NCI-H1048 (cell line): ENCODE results near the gene PDE4B.
A peak's percentile ranks its signal among the peaks of the same experiment; 100 is the strongest.
"Not testable (repeated sequence)": the region's sequence is repeated elsewhere in the genome, so short reads cannot be mapped to it uniquely, and the experiment has no call there.

ENCODE experiments used
- DNase-seq: peaks from one replicate; lab custom pipeline; 2025; lab: John Stamatoyannopoulos, UW

Gene PDE4B

GRCh38 chr1:65953170-65953569, 160.5 kb downstream of the PDE4B start:
- no peak for DNase-seq

GRCh38 chr1:65955071-65955470, 162.4 kb downstream of the PDE4B start:
- DNase-seq: no peak

GRCh38 chr1:65955503-65955902, 162.8 kb downstream of the PDE4B start:
- DNase-seq: no peak

GRCh38 chr1:65958561-65959350, 166.1 kb downstream of the PDE4B start:
- no peak for DNase-seq

GRCh38 chr1:65959896-65960567, 167.3 kb downstream of the PDE4B start:
- DNase-seq: no peak

GRCh38 chr1:65963156-65963888, 170.6 kb downstream of the PDE4B start:
- DNase-seq: no peak

GRCh38 chr1:65964123-65964522, 171.4 kb downstream of the PDE4B start:
- DNase-seq: no peak

GRCh38 chr1:65965112-65965996, 172.7 kb downstream of the PDE4B start:
- DNase-seq: peak; percentile 80

GRCh38 chr1:65967492-65967891, 174.8 kb downstream of the PDE4B start:
- DNase-seq: not testable (repeated sequence)

- DNase-seq: no peak
These were observed 178.9 kb downstream of the PDE4B start for GRCh38 chr1:65971547-65971946.

GRCh38 chr1:65975708-65976107, 183.0 kb downstream of the PDE4B start:
- no peak for DNase-seq

- no peak for DNase-seq
These were observed 186.7 kb downstream of the PDE4B start for GRCh38 chr1:65979136-65980044.

- DNase-seq: no peak
These were observed 187.5 kb downstream of the PDE4B start for GRCh38 chr1:65980237-65980636.

GRCh38 chr1:65983500-65983899, 190.8 kb downstream of the PDE4B start:
- no peak for DNase-seq

GRCh38 chr1:65985393-65986066, 192.8 kb downstream of the PDE4B start:
- no peak for DNase-seq

- no peak for DNase-seq
These were observed 193.5 kb downstream of the PDE4B start for GRCh38 chr1:65986146-65986545.

- no peak for DNase-seq
These were observed 197.5 kb downstream of the PDE4B start for GRCh38 chr1:65990161-65990560.

- no peak for DNase-seq
These were observed 199.0 kb downstream of the PDE4B start for GRCh38 chr1:65991694-65992093.

- DNase-seq: no peak
These were observed 199.6 kb downstream of the PDE4B start for GRCh38 chr1:65992165-65992821.

- DNase-seq: no peak
These were observed 200.2 kb downstream of the PDE4B start for GRCh38 chr1:65992831-65993271.
